H1 (cell line): ENCODE measurements around the gene TMEM209. TPM values are rescaled to one million over a fixed set of nuclear protein-coding genes. Genes with fewer than 3 reads are reported as not detected.

Experiments
- CTCF ChIA-PET: fragments of 300-600 bp; sonication (Branson Sonifier 250); formaldehyde crosslinking; loops from one replicate; lab custom pipeline; 2021; ENCODE audit not compliant: partially characterized antibody; lab: Charles Lee
- POLR2A ChIA-PET: fragments of 300-600 bp; sonication (Branson Sonifier 250); formaldehyde crosslinking; loops from one replicate; lab custom pipeline; 2021; ENCODE audit warnings: inconsistent platforms; ENCODE audit not compliant: partially characterized antibody; lab: Charles Lee
- DNase-seq, 2 experiments: peaks; one replicate each; pipeline versions ENCODE4 v3.0.0 to v3.0.0-alpha.2; 2010 to 2022; ENCODE audit warnings: low spot score in 2 of 2, low read depth in 1 of 2, mixed read lengths in 1 of 2
- FAIRE-seq: peaks from 2 replicates; lab custom pipeline; 2011; peaks lifted over from hg19 to GRCh38; lab: Jason Lieb, UNC
- H2AFZ ChIP-seq: 2 replicates; pipeline ENCODE4 v1.8.1; 2012; ENCODE audit warnings: low read length, inconsistent platforms
- H2AK5ac ChIP-seq: 2 replicates; pipeline ENCODE4 v1.6.1; 2013; ENCODE audit warnings: low read depth, low read length
- H2BK120ac ChIP-seq: replicated peaks from 2 replicates; pipeline ENCODE3; 2013; ENCODE audit warnings: low read depth, low read length, inconsistent platforms
- H2BK12ac ChIP-seq: 2 replicates; pipeline ENCODE4 v1.6.1; 2013; ENCODE audit warnings: low read depth, low read length
- H2BK15ac ChIP-seq: 2 replicates; pipeline ENCODE4 v1.6.1; 2013; ENCODE audit warnings: low read length
- H2BK20ac ChIP-seq: 2 replicates; pipeline ENCODE4 v1.6.1; 2013; ENCODE audit warnings: low read length
- H2BK5ac ChIP-seq: 2 replicates; pipeline ENCODE4 v1.6.1; 2013; ENCODE audit warnings: low read depth, low read length
- H3K14ac ChIP-seq: 2 replicates; pipeline ENCODE4 v1.6.1; 2013; ENCODE audit warnings: inconsistent platforms; ENCODE audit not compliant: insufficient read length
- H3K18ac ChIP-seq: 2 replicates; pipeline ENCODE4 v1.6.1; 2013; ENCODE audit warnings: low read length; ENCODE audit errors: extremely low read depth
- H3K23ac ChIP-seq: 2 replicates; pipeline ENCODE4 v1.6.1; 2013; ENCODE audit warnings: inconsistent platforms; ENCODE audit not compliant: insufficient read length
- H3K23me2 ChIP-seq: 2 replicates; pipeline ENCODE4 v1.6.1; 2013; ENCODE audit warnings: low read depth, low read length
- H3K27ac ChIP-seq: 2 replicates; pipeline ENCODE4 v1.6.1; 2011; ENCODE audit warnings: low read depth, low read length, inconsistent platforms
- H3K27me3 ChIP-seq, 4 experiments: replicated peaks in 1 of 4; 1 replicate in 1 of 4; 2 replicates in 3 of 4; pipeline versions ENCODE4 v1.6.1 to v1.8.1; 2011 to 2013; ENCODE audit warnings: low read length in 3 of 4, mild to moderate bottlenecking in 3 of 4, inconsistent platforms in 2 of 4, mixed read lengths in 2 of 4, moderate library complexity in 1 of 4; ENCODE audit not compliant: control insufficient read depth in 3 of 4, insufficient read depth in 3 of 4; ENCODE audit errors: extremely low read depth in 1 of 4
- H3K36me3 ChIP-seq, 4 experiments: 2 replicates each; pipeline versions ENCODE4 v1.6.1 to v1.8.1; 2011 to 2013; ENCODE audit warnings: mild to moderate bottlenecking in 4 of 4, low read length in 3 of 4, moderate library complexity in 2 of 4, control low read depth in 1 of 4, inconsistent platforms in 1 of 4; ENCODE audit not compliant: insufficient read depth in 4 of 4, control insufficient read depth in 2 of 4
- H3K4ac ChIP-seq: replicated peaks from 2 replicates; pipeline ENCODE3; 2013; ENCODE audit warnings: low read length, low read depth, mixed read lengths, inconsistent platforms; ENCODE audit not compliant: insufficient read length
- H3K4me1 ChIP-seq, 4 experiments: replicated peaks in 1 of 4; 1 replicate in 1 of 4; 2 replicates in 3 of 4; pipeline versions ENCODE4 v1.6.1 to v1.8.1; 2011 to 2013; ENCODE audit warnings: low read length in 3 of 4, inconsistent platforms in 2 of 4, mixed read lengths in 1 of 4; ENCODE audit not compliant: insufficient read depth in 4 of 4, control insufficient read depth in 3 of 4
- H3K4me2 ChIP-seq, 2 experiments: 2 replicates each; pipeline versions ENCODE4 v1.6.1 to v1.8.1; 2011 to 2013; ENCODE audit warnings: low read depth in 2 of 2, low read length in 2 of 2, control low read depth in 1 of 2, inconsistent platforms in 1 of 2, mild to moderate bottlenecking in 1 of 2; ENCODE audit not compliant: insufficient read depth in 1 of 2
- H3K4me3 ChIP-seq, 4 experiments: fragments of 200-600, 300-600 bp in 1 of 4; sonication (generic), shearing (Covaris generic), sonication (Bioruptor Twin) in 1 of 4; 2 replicates each; pipeline versions ENCODE4 v1.5.1 to v1.8.1; 2011 to 2016; ENCODE audit warnings: low read length in 4 of 4, low read depth in 3 of 4, control low read depth in 2 of 4, inconsistent platforms in 2 of 4, mild to moderate bottlenecking in 2 of 4, mixed read lengths in 1 of 4, moderate library complexity in 1 of 4; ENCODE audit not compliant: insufficient read depth in 2 of 4; ENCODE audit errors: extremely low read depth in 1 of 4
- H3K56ac ChIP-seq: replicated peaks from 2 replicates; pipeline ENCODE3; 2013; ENCODE audit warnings: low read depth, mild to moderate bottlenecking, mixed read lengths, low read length, inconsistent platforms; ENCODE audit not compliant: insufficient read length
- H3K79me1 ChIP-seq: 2 replicates; pipeline ENCODE4 v1.6.1; 2013; ENCODE audit warnings: low read depth, low read length, control low read depth
- H3K79me2 ChIP-seq, 2 experiments: 2 replicates each; pipeline versions ENCODE4 v1.6.1 to v1.8.1; 2012 to 2013; ENCODE audit warnings: low read length in 2 of 2, mild to moderate bottlenecking in 2 of 2, inconsistent platforms in 1 of 2; ENCODE audit not compliant: insufficient read depth in 2 of 2, control insufficient read depth in 1 of 2
- H3K9ac ChIP-seq, 4 experiments: replicated peaks in 1 of 4; 1 replicate in 1 of 4; 2 replicates in 3 of 4; pipeline versions ENCODE4 v1.6.1 to v1.8.1; 2011 to 2013; ENCODE audit warnings: low read depth in 3 of 4, low read length in 3 of 4, control low read depth in 2 of 4, mild to moderate bottlenecking in 2 of 4, moderate library complexity in 2 of 4, inconsistent platforms in 1 of 4; ENCODE audit errors: extremely low read depth in 1 of 4
- H3K9me3 ChIP-seq, 2 experiments: 2 replicates each; pipeline versions ENCODE4 v1.6.1 to v1.8.1; 2012 to 2013; ENCODE audit warnings: mild to moderate bottlenecking in 2 of 2, moderate library complexity in 2 of 2, control low read depth in 1 of 2, inconsistent platforms in 1 of 2, low read depth in 1 of 2, low read length in 1 of 2, mixed read lengths in 1 of 2; ENCODE audit not compliant: insufficient read depth in 2 of 2
- H4K20me1 ChIP-seq, 2 experiments: replicated peaks in 1 of 2; 2 replicates each; pipeline versions ENCODE3 to v1.8.1; 2011 to 2013; ENCODE audit warnings: inconsistent platforms in 2 of 2, low read length in 2 of 2, mild to moderate bottlenecking in 1 of 2; ENCODE audit not compliant: insufficient read depth in 2 of 2, control insufficient read depth in 1 of 2
- H4K5ac ChIP-seq: 2 replicates; pipeline ENCODE4 v1.6.1; 2013; ENCODE audit warnings: low read length, low read depth, mixed read lengths, inconsistent platforms; ENCODE audit not compliant: insufficient read length
- H4K8ac ChIP-seq: 2 replicates; pipeline ENCODE4 v1.8.0; 2013; ENCODE audit warnings: mild to moderate bottlenecking, moderate library complexity, low read length, inconsistent platforms; ENCODE audit not compliant: insufficient read depth; ENCODE audit errors: extremely low read depth
- H4K91ac ChIP-seq: replicated peaks from 2 replicates; pipeline ENCODE3; 2013; ENCODE audit warnings: low read length, mixed read lengths, inconsistent platforms; ENCODE audit not compliant: insufficient read length
- ASH2L ChIP-seq: fragments of 200-600, 300-600 bp; sonication (generic); IDR thresholded peaks from one replicate; pipeline ENCODE4 v1.7.1; 2017; ENCODE audit warnings: low read length
- ATF3 ChIP-seq: IDR thresholded peaks from 2 replicates; pipeline ENCODE4 v1.6.1; 2011; ENCODE audit warnings: low read depth, mild to moderate bottlenecking, low read length; ENCODE audit not compliant: insufficient read depth
- CREB1 ChIP-seq: IDR thresholded peaks from 2 replicates; pipeline ENCODE4 v1.6.1; 2012; ENCODE audit warnings: inconsistent platforms
- CTBP2 ChIP-seq: IDR thresholded peaks from 2 replicates; pipeline ENCODE4 v1.7.0; 2011; ENCODE audit warnings: borderline replicate concordance, mild to moderate bottlenecking, moderate library complexity, mixed read lengths, low read length; ENCODE audit not compliant: insufficient read depth, insufficient read length
- KDM1A ChIP-seq: fragments of 200-600, 300-600 bp; sonication (generic); IDR thresholded peaks from 2 replicates; pipeline ENCODE4 v1.7.1; 2016; ENCODE audit warnings: mild to moderate bottlenecking, low read length, borderline replicate concordance
- MAFK ChIP-seq: IDR thresholded peaks from 2 replicates; pipeline ENCODE4 v1.6.1; 2012; ENCODE audit warnings: low read depth, mild to moderate bottlenecking, improper control_type of control experiment, low read length
- NANOG ChIP-seq: IDR thresholded peaks from 2 replicates; pipeline ENCODE4 v1.6.1; 2011; ENCODE audit warnings: low read length, low read depth, mild to moderate bottlenecking, inconsistent platforms; ENCODE audit not compliant: insufficient read depth, poor library complexity, severe bottlenecking
- PHF8 ChIP-seq: fragments of 200-600 bp; sonication (generic); conservative IDR thresholded peaks from 2 replicates; pipeline ENCODE4 v1.7.1; 2012; ENCODE audit warnings: low read depth, mild to moderate bottlenecking, inconsistent platforms, low read length, moderate library complexity
- RXRA ChIP-seq: IDR thresholded peaks from 2 replicates; pipeline ENCODE4 v1.6.1; 2011; ENCODE audit warnings: low read depth, mild to moderate bottlenecking, low read length, moderate library complexity; ENCODE audit not compliant: insufficient read depth
- TAF7 ChIP-seq: optimal IDR thresholded peaks from 2 replicates; pipeline ENCODE3; 2011; ENCODE audit warnings: low read depth, mild to moderate bottlenecking, inconsistent platforms, low read length, moderate library complexity, borderline replicate concordance
- WGBS, 2 experiments: shearing (Covaris generic) in 1 of 2; methylation state at CpG; one replicate each; pipeline versions ENCODE4 v1.1.6 to v1.1.7; 2013 to 2015; ENCODE audit warnings: low lambda C conversion rate in 2 of 2, mixed read lengths in 2 of 2, inconsistent platforms in 1 of 2, low coverage in 1 of 2, missing lambda C conversion rate in 1 of 2; ENCODE audit not compliant: insufficient replicate concordance in 2 of 2, insufficient coverage in 1 of 2, insufficient read length in 1 of 2; ENCODE audit errors: extremely low coverage in 1 of 2, missing lambda C conversion rate in 1 of 2; 5-methylcytosine and 5-hydroxymethylcytosine counted together
- polyA plus RNA-seq, 7 experiments: library from polyadenylated mRNA; depleted of rRNA in 3 of 7; stranded (reverse) in 5 of 7; unstranded in 2 of 7; fragments of >200 nt in 5 of 7; fragments of 200-250 nt in 2 of 7; gene quantifications; 1 replicate in 5 of 7; 2 replicates in 1 of 7; 4 replicates in 1 of 7; pipeline versions ENCODE4 v1.2.1 to v1.2.3, GENCODE V29; 2011 to 2013; ENCODE audit warnings: missing spikeins in 2 of 7, mixed read lengths in 2 of 7
- total RNA-seq: library from RNA; stranded (reverse); fragmentation: NEBNext Ultra II Directional; extraction: Animal tissue kit (Norgen Biotek cat#: 25700); gene quantifications from 2 replicates; pipeline ENCODE4 v1.2.1, GENCODE V29; 2021
- TF ChIP-seq, protein P1 (sequence below): IDR thresholded peaks from 2 replicates; pipeline ENCODE4 v1.6.1; 2012; ENCODE audit warnings: low read length, inconsistent platforms

The TMEM209 gene
- total and polyA plus RNA-seq, 2 of the 8 experiments (the other 6 are each of a cell fraction or from before 2014, with no cell fraction given), result 28.5 to 30.5 TPM

DNA sequence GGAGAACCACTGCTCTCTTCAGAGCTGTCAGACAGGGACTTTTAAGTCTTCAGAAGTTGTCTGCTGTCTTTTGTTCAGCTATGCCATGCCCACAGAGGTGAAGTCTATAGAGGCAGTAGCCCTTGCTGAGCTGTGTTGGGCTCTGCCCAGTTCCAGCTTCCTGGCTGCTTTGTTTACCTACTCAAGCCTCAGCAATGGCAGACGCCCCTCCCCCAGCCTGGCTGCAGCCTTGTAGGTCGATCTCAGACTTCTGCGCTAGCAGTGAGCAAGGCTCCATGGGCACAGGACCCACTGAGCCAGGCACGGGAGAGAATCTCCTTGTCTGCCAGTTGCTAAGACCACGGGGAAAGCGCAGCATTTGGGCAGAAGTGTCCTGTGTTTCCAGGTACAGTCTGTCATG lies 49.3 kb upstream of the TMEM209 start:
- POLR2A ChIA-PET, result interaction anchor here (0.7 kb wide), 1 partner anchor 512 kb away, joined by 3 read pairs; no protein-coding TSS in a partner anchor
- no peak overlapping the region for H3K23ac ChIP-seq
- no peak overlapping the region for H3K4me2 ChIP-seq
- FAIRE-seq (no peak), DNase-seq (no peak)
- no peaks in the 10 kb centered on the region for H3K79me2 ChIP-seq
- no peak overlapping the region; a peak in 1 of 8 replicates for H3K4me3 ChIP-seq
- no peak overlapping the region for H4K8ac ChIP-seq
- peaks cover 0 to 4% (median 0%) of the 10 kb centered on the region in 4 experiments; a peak in 2 of 7 replicates for H3K4me1 ChIP-seq
- H2BK12ac ChIP-seq, result peak overlapping the region; percentile 84; the same call in 1 of the 2 replicates
- no peaks in the 10 kb centered on the region for H3K27me3 ChIP-seq
- H4K5ac ChIP-seq, result no peak overlapping the region
- H3K4ac ChIP-seq, result no peak overlapping the region
- 86% methylated on average over 6 of the region's 6 CpGs; no CpG with 5 or more reads in 1 of the 2 experiments for WGBS, 2 experiments
- H2BK20ac ChIP-seq, result peak overlapping the region; percentile 55; the same call in 1 of the 2 replicates
- no peak overlapping the region for H2BK15ac ChIP-seq
- no peak overlapping the region for H3K14ac ChIP-seq
- no peak overlapping the region for H2AK5ac ChIP-seq
- H3K23me2 ChIP-seq, result no peaks in the 10 kb centered on the region
- CTCF ChIA-PET, result interaction anchor here (1.5 kb wide), 1 partner anchor 19 kb away, joined by 3 read pairs; no protein-coding TSS in a partner anchor
- H2BK120ac ChIP-seq, result no peak overlapping the region
- peak overlapping the region; percentile 38; the same call in 1 of the 2 replicates for H3K18ac ChIP-seq
- H4K91ac ChIP-seq, result no peak overlapping the region
- no peak overlapping the region for H3K56ac ChIP-seq
- H4K20me1 ChIP-seq, result no peaks in the 10 kb centered on the region
- peaks cover 5 to 24% of the 10 kb centered on the region in 2 experiments; a peak in 3 of 4 replicates for H3K9me3 ChIP-seq
- no peaks in the 10 kb centered on the region for H3K79me1 ChIP-seq
- no peak overlapping the region for H3K9ac ChIP-seq
- peaks cover 0 to 2% (median 0%) of the 10 kb centered on the region in 4 experiments; a peak in 1 of 8 replicates for H3K36me3 ChIP-seq
- peak overlapping the region; percentile 78; the same call in 1 of the 2 replicates for H2BK5ac ChIP-seq
- no peak overlapping the region for H3K27ac ChIP-seq
- H2AFZ ChIP-seq, result peak overlapping the region; percentile 99
- TF ChIP-seq PHF8 (no peak), CTBP2 (no peak), KDM1A (no peak), NANOG (no peak), CREB1 (no peak), RXRA (no peak), TAF7 (no peak), ATF3 (no peak), MAFK (no peak), ASH2L (no peak)
- TF ChIP-seq, protein P1, sequence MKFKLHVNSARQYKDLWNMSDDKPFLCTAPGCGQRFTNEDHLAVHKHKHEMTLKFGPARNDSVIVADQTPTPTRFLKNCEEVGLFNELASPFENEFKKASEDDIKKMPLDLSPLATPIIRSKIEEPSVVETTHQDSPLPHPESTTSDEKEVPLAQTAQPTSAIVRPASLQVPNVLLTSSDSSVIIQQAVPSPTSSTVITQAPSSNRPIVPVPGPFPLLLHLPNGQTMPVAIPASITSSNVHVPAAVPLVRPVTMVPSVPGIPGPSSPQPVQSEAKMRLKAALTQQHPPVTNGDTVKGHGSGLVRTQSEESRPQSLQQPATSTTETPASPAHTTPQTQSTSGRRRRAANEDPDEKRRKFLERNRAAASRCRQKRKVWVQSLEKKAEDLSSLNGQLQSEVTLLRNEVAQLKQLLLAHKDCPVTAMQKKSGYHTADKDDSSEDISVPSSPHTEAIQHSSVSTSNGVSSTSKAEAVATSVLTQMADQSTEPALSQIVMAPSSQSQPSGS, result no peak
